Neural progenitor cell (in vitro differentiated cells): ENCODE measurements around the gene PTPN22.

Source experiments
- CTCF ChIP-seq: fragments of 200-600 bp; sonication (generic); IDR thresholded peaks from 2 replicates; pipeline ENCODE4 v1.5.1; 2017; ENCODE audit warnings: antibody characterized with exemption, mild to moderate bottlenecking
- EZH2phosphoT487 ChIP-seq: fragments of 200-600 bp; sonication (generic); IDR thresholded peaks from 2 replicates; pipeline ENCODE4 v1.6.1; 2017; ENCODE audit warnings: antibody characterized with exemption

- TF ChIP-seq CTCF (no peak), EZH2phosphoT487 (no peak)
These were observed 13.7 kb downstream of the PTPN22 start for GRCh38 chr1:113857776-113858175.
